ENCODE data around the gene DOCK3. TPM values are rescaled to one million over a fixed set of nuclear protein-coding genes. Genes with fewer than 3 reads are reported as not detected.

Gene DOCK3
- polyA plus RNA-seq, 2 donors = 0.93 to 2.8 TPM

- H3K4me3 ChIP-seq (ENCODE audit: low read depth in 1 of 2, low read length in 2 of 2) = no peak overlapping the region
- WGBS, 2 donors = 92 to 96% methylated on average over 7 to 14 of the region's 15 CpGs
- H3K27ac ChIP-seq (ENCODE audit: low read depth in 2 of 2, low read length in 1 of 2) = no peak overlapping the region
- no peaks in the 10 kb centered on the region for H3K4me1 ChIP-seq (ENCODE audit: control insufficient read depth in 2 of 2, insufficient read depth in 2 of 2, low read length in 1 of 2)
- H3K27me3 ChIP-seq (ENCODE audit: control insufficient read depth in 1 of 2, insufficient read depth in 2 of 2, low read length in 2 of 2) = peaks cover 0 to 2% of the 10 kb centered on the region in 2 donors
- peaks cover 0 to 5% of the 10 kb centered on the region in 2 donors for H3K9me3 ChIP-seq (ENCODE audit: control insufficient read depth in 2 of 2, insufficient read depth in 1 of 2, low read depth in 1 of 2, low read length in 1 of 2)
- no peaks in the 10 kb centered on the region for H3K36me3 ChIP-seq (ENCODE audit: control insufficient read depth in 2 of 2, insufficient read depth in 2 of 2, low read length in 1 of 2)
Measured at GRCh38 chr3:50978991-50979667, 304.4 kb downstream of the DOCK3 start.

GRCh38 chr3:50982540-50983325 is 308.0 kb downstream of the DOCK3 start:
- H3K27ac ChIP-seq (ENCODE audit: low read depth in 2 of 2, low read length in 1 of 2) = no peak overlapping the region
- WGBS, 2 donors = 77 to 89% methylated on average over 9 of the region's 9 CpGs
- H3K4me3 ChIP-seq (ENCODE audit: low read depth in 1 of 2, low read length in 2 of 2) = no peak overlapping the region
- H3K27me3 ChIP-seq (ENCODE audit: control insufficient read depth in 1 of 2, insufficient read depth in 2 of 2, low read length in 2 of 2) = peaks cover 0 to 2% of the 10 kb centered on the region in 2 donors
- H3K36me3 ChIP-seq (ENCODE audit: control insufficient read depth in 2 of 2, insufficient read depth in 2 of 2, low read length in 1 of 2) = no peaks in the 10 kb centered on the region
- no peaks in the 10 kb centered on the region for H3K4me1 ChIP-seq (ENCODE audit: control insufficient read depth in 2 of 2, insufficient read depth in 2 of 2, low read length in 1 of 2)
- peaks cover 0 to 5% of the 10 kb centered on the region in 2 donors for H3K9me3 ChIP-seq (ENCODE audit: control insufficient read depth in 2 of 2, insufficient read depth in 1 of 2, low read depth in 1 of 2, low read length in 1 of 2)

GRCh38 chr3:50983887-50984286 is 309.2 kb downstream of the DOCK3 start:
- Histone ChIP-seq H3K36me3 (ENCODE audit: control insufficient read depth in 2 of 2, insufficient read depth in 2 of 2, low read length in 1 of 2) (no peaks in the 10 kb centered on the region), H3K27me3 (ENCODE audit: control insufficient read depth in 1 of 2, insufficient read depth in 2 of 2, low read length in 2 of 2) (peaks cover 0 to 2% of the 10 kb centered on the region in 2 donors), H3K27ac (ENCODE audit: low read depth in 2 of 2, low read length in 1 of 2) (no peak overlapping the region), H3K4me3 (ENCODE audit: low read depth in 1 of 2, low read length in 2 of 2) (no peak overlapping the region), H3K4me1 (ENCODE audit: control insufficient read depth in 2 of 2, insufficient read depth in 2 of 2, low read length in 1 of 2) (no peaks in the 10 kb centered on the region), H3K9me3 (ENCODE audit: control insufficient read depth in 2 of 2, insufficient read depth in 1 of 2, low read depth in 1 of 2, low read length in 1 of 2) (peaks cover 0 to 5% of the 10 kb centered on the region in 2 donors)
- 90 to 91% methylated on average over 5 of the region's 5 CpGs for WGBS, 2 donors

- peaks cover 0 to 5% of the 10 kb centered on the region in 2 donors for H3K9me3 ChIP-seq (ENCODE audit: control insufficient read depth in 2 of 2, insufficient read depth in 1 of 2, low read depth in 1 of 2, low read length in 1 of 2)
- WGBS, 2 donors = 53 to 57% methylated on average over 1 of the region's 1 CpG
- peaks cover 0 to 2% of the 10 kb centered on the region in 2 donors for H3K27me3 ChIP-seq (ENCODE audit: control insufficient read depth in 1 of 2, insufficient read depth in 2 of 2, low read length in 2 of 2)
- H3K36me3 ChIP-seq (ENCODE audit: control insufficient read depth in 2 of 2, insufficient read depth in 2 of 2, low read length in 1 of 2) = no peaks in the 10 kb centered on the region
- H3K27ac ChIP-seq (ENCODE audit: low read depth in 2 of 2, low read length in 1 of 2) = no peak overlapping the region
- no peaks in the 10 kb centered on the region for H3K4me1 ChIP-seq (ENCODE audit: control insufficient read depth in 2 of 2, insufficient read depth in 2 of 2, low read length in 1 of 2)
- no peak overlapping the region for H3K4me3 ChIP-seq (ENCODE audit: low read depth in 1 of 2, low read length in 2 of 2)
Measured at GRCh38 chr3:50985893-50986292, 311.2 kb downstream of the DOCK3 start.

DNA sequence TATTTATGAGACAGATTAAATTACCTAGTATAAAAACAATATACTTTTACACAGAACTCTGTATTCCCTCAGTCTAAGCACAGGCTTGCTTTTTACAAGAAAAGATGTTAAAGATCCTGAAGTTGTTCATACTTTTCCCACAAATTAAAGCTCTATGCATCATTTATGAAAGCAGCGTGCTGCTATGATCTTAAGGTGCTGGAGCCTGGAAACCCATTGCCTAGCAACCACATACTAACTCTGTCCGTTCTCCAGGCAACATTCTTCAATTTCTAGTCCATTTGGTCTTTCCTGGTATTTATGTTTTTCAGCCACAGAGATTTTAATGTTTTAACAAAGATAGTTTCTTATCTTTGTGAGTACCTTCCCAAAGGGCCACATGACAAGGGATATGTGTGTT is 312.0 kb downstream of the DOCK3 start:
- Histone ChIP-seq H3K36me3 (ENCODE audit: control insufficient read depth in 2 of 2, insufficient read depth in 2 of 2, low read length in 1 of 2) (no peaks in the 10 kb centered on the region), H3K27ac (ENCODE audit: low read depth in 2 of 2, low read length in 1 of 2) (no peak overlapping the region), H3K4me3 (ENCODE audit: low read depth in 1 of 2, low read length in 2 of 2) (no peak overlapping the region), H3K4me1 (ENCODE audit: control insufficient read depth in 2 of 2, insufficient read depth in 2 of 2, low read length in 1 of 2) (no peaks in the 10 kb centered on the region), H3K27me3 (ENCODE audit: control insufficient read depth in 1 of 2, insufficient read depth in 2 of 2, low read length in 2 of 2) (peaks cover 0 to 2% of the 10 kb centered on the region in 2 donors), H3K9me3 (ENCODE audit: control insufficient read depth in 2 of 2, insufficient read depth in 1 of 2, low read depth in 1 of 2, low read length in 1 of 2) (peaks cover 0 to 5% of the 10 kb centered on the region in 2 donors)
- 50 to 54% methylated on average over 2 of the region's 2 CpGs for WGBS, 2 donors

GRCh38 chr3:50994537-50994936 is 319.8 kb downstream of the DOCK3 start:
- Histone ChIP-seq H3K4me3 (ENCODE audit: low read depth in 1 of 2, low read length in 2 of 2) (no peak overlapping the region), H3K4me1 (ENCODE audit: control insufficient read depth in 2 of 2, insufficient read depth in 2 of 2, low read length in 1 of 2) (no peaks in the 10 kb centered on the region), H3K36me3 (ENCODE audit: control insufficient read depth in 2 of 2, insufficient read depth in 2 of 2, low read length in 1 of 2) (no peaks in the 10 kb centered on the region), H3K9me3 (ENCODE audit: control insufficient read depth in 2 of 2, insufficient read depth in 1 of 2, low read depth in 1 of 2, low read length in 1 of 2) (no peaks in the 10 kb centered on the region), H3K27me3 (ENCODE audit: control insufficient read depth in 1 of 2, insufficient read depth in 2 of 2, low read length in 2 of 2) (no peaks in the 10 kb centered on the region), H3K27ac (ENCODE audit: low read depth in 2 of 2, low read length in 1 of 2) (no peak overlapping the region)
- WGBS, 2 donors = 71 to 78% methylated on average over 1 of the region's 1 CpG

DNA sequence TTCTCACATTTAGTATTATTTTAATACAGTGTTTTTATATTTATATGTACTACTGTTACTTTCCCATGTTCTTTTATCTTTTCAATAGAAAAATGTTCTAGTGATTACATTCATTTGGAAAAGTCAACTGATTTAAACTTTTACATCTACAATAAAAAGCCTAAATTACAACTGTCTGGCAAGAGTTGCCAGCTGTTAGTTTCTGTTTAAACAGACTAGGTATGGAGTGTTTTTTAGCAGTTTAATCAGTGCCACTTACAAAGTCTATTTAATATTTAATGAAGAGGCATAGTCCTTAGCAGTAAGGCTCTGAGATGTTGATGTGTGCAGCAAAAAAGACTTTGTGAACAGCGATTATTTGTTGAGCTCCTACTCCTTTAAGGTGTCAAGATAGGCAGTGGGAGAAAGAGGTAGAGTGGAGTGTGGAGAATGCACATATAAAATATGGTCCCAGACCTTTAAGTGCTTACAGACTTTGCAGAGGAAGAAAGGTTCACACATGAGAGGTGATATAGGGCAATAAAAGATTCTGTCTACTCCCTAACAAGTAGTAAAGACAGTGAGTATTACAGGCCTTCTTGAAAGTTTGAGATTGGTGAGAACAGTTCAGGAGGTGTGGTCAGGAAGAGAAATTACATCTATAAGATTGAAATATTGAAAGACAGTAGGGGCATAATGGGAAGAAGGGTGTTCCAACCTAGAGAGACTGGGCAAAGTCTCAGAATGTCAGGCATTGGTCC is 320.5 kb downstream of the DOCK3 start:
- no peak overlapping the region for H3K27ac ChIP-seq (ENCODE audit: low read depth in 2 of 2, low read length in 1 of 2)
- WGBS, 2 donors = 78 to 84% methylated on average over 1 of the region's 1 CpG

GRCh38 chr3:51002495-51002894 is 327.8 kb downstream of the DOCK3 start:
- Histone ChIP-seq H3K36me3 (ENCODE audit: control insufficient read depth in 2 of 2, insufficient read depth in 2 of 2, low read length in 1 of 2) (no peaks in the 10 kb centered on the region), H3K4me3 (ENCODE audit: low read depth in 1 of 2, low read length in 2 of 2) (no peak overlapping the region), H3K9me3 (ENCODE audit: control insufficient read depth in 2 of 2, insufficient read depth in 1 of 2, low read depth in 1 of 2, low read length in 1 of 2) (no peaks in the 10 kb centered on the region), H3K4me1 (ENCODE audit: control insufficient read depth in 2 of 2, insufficient read depth in 2 of 2, low read length in 1 of 2) (no peaks in the 10 kb centered on the region), H3K27ac (ENCODE audit: low read depth in 2 of 2, low read length in 1 of 2) (no peak overlapping the region), H3K27me3 (ENCODE audit: control insufficient read depth in 1 of 2, insufficient read depth in 2 of 2, low read length in 2 of 2) (no peaks in the 10 kb centered on the region)

More for the DNA sequence above, 320.5 kb downstream of the DOCK3 start:
- Histone ChIP-seq H3K4me3 (ENCODE audit: low read depth in 1 of 2, low read length in 2 of 2) (no peak overlapping the region), H3K9me3 (ENCODE audit: control insufficient read depth in 2 of 2, insufficient read depth in 1 of 2, low read depth in 1 of 2, low read length in 1 of 2) (no peaks in the 10 kb centered on the region), H3K36me3 (ENCODE audit: control insufficient read depth in 2 of 2, insufficient read depth in 2 of 2, low read length in 1 of 2) (no peaks in the 10 kb centered on the region), H3K27me3 (ENCODE audit: control insufficient read depth in 1 of 2, insufficient read depth in 2 of 2, low read length in 2 of 2) (no peaks in the 10 kb centered on the region), H3K4me1 (ENCODE audit: control insufficient read depth in 2 of 2, insufficient read depth in 2 of 2, low read length in 1 of 2) (no peaks in the 10 kb centered on the region)

DNA sequence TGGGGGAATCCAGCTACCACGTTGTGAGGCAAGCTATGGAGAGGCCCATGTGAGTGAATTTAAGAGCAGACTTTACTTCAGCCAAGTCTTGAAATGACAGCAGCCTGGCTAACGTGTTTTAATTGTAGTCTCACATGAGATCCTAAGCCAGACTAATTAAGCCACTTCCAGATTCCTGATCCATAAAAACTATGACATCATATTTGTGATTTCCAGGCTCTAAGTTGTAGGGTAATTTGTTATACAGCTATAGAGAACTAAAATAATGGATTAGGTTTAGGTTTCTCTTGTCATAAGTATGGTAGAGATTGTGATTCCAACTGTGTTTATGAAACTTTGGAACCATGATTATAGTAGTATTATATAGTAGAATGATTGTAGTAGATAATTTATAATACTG is 329.5 kb downstream of the DOCK3 start:
- Histone ChIP-seq H3K27ac (ENCODE audit: low read depth in 2 of 2, low read length in 1 of 2) (no peak overlapping the region), H3K9me3 (ENCODE audit: control insufficient read depth in 2 of 2, insufficient read depth in 1 of 2, low read depth in 1 of 2, low read length in 1 of 2) (no peaks in the 10 kb centered on the region), H3K36me3 (ENCODE audit: control insufficient read depth in 2 of 2, insufficient read depth in 2 of 2, low read length in 1 of 2) (no peaks in the 10 kb centered on the region), H3K27me3 (ENCODE audit: control insufficient read depth in 1 of 2, insufficient read depth in 2 of 2, low read length in 2 of 2) (no peaks in the 10 kb centered on the region), H3K4me3 (ENCODE audit: low read depth in 1 of 2, low read length in 2 of 2) (no peak overlapping the region), H3K4me1 (ENCODE audit: control insufficient read depth in 2 of 2, insufficient read depth in 2 of 2, low read length in 1 of 2) (no peaks in the 10 kb centered on the region)
- 24 to 26% methylated on average over 2 of the region's 2 CpGs for WGBS, 2 donors

Measured in esophagus (tissue), 2 donors.